Mesenchymal stem cell (in vitro differentiated cells and primary cell): ENCODE measurements around the gene CYB561D1.
A peak's percentile ranks its signal among the peaks of the same experiment; 100 is the strongest.

ENCODE experiments used
- DNase-seq: peaks from one replicate; pipeline ENCODE4 v3.0.0-alpha.2; 2013
- H2AFZ ChIP-seq: one replicate; pipeline ENCODE4 v1.6.1; 2013; ENCODE audit warnings: low read depth, mild to moderate bottlenecking, control low read depth, inconsistent platforms, low read length, moderate library complexity
- H2AK5ac ChIP-seq: 2 replicates; pipeline ENCODE4 v1.6.1; 2013; ENCODE audit warnings: low read length, moderate library complexity, mild to moderate bottlenecking, inconsistent platforms; ENCODE audit not compliant: severe bottlenecking
- H2BK120ac ChIP-seq: one replicate; pipeline ENCODE4 v1.6.1; 2013; ENCODE audit warnings: low read depth, mild to moderate bottlenecking, inconsistent platforms, low read length, moderate library complexity
- H2BK12ac ChIP-seq, 2 experiments: one replicate each; pipeline ENCODE4 v1.6.1; 2013; ENCODE audit warnings: inconsistent platforms in 2 of 2, low read length in 2 of 2, mild to moderate bottlenecking in 2 of 2, moderate library complexity in 2 of 2, control low read depth in 1 of 2
- H2BK15ac ChIP-seq: one replicate; pipeline ENCODE4 v1.6.1; 2013; ENCODE audit warnings: mild to moderate bottlenecking, low read depth, inconsistent platforms; ENCODE audit not compliant: poor library complexity, severe bottlenecking
- H2BK5ac ChIP-seq: 2 replicates; pipeline ENCODE4 v1.6.1; 2013; ENCODE audit warnings: low read depth, mild to moderate bottlenecking, low read length, control low read depth, inconsistent platforms; ENCODE audit not compliant: poor library complexity, severe bottlenecking
- H3K14ac ChIP-seq, 2 experiments: one replicate each; pipeline ENCODE4 v1.6.1; 2013; ENCODE audit warnings: inconsistent platforms in 2 of 2, low read length in 2 of 2, control low read depth in 1 of 2, mild to moderate bottlenecking in 1 of 2, moderate library complexity in 1 of 2
- H3K18ac ChIP-seq, 2 experiments: one replicate each; pipeline ENCODE4 v1.6.1; 2013; ENCODE audit warnings: inconsistent platforms in 2 of 2, low read length in 2 of 2, control low read depth in 1 of 2, low read depth in 1 of 2, mild to moderate bottlenecking in 1 of 2
- H3K23ac ChIP-seq, 2 experiments: one replicate each; pipeline ENCODE4 v1.6.1; 2013; ENCODE audit warnings: inconsistent platforms in 2 of 2, low read length in 2 of 2, mild to moderate bottlenecking in 2 of 2, moderate library complexity in 2 of 2, control low read depth in 1 of 2
- H3K27ac ChIP-seq: 2 replicates; pipeline ENCODE4 v1.5.1; 2013; ENCODE audit warnings: mild to moderate bottlenecking, moderate library complexity, low read length, control low read depth, inconsistent platforms; ENCODE audit not compliant: poor library complexity, severe bottlenecking
- H3K27me3 ChIP-seq, 2 experiments: 2 replicates each; pipeline versions ENCODE4 v1.6.1 to v1.7.0; 2013; ENCODE audit warnings: low read length in 2 of 2, mild to moderate bottlenecking in 2 of 2, moderate library complexity in 2 of 2, control low read depth in 1 of 2, inconsistent platforms in 1 of 2; ENCODE audit not compliant: control insufficient read depth in 1 of 2, insufficient read depth in 1 of 2
- H3K36me3 ChIP-seq, 2 experiments: 2 replicates each; pipeline versions ENCODE4 v1.6.1 to v1.7.0; 2013; ENCODE audit warnings: low read length in 2 of 2, control low read depth in 1 of 2, inconsistent platforms in 1 of 2, low read depth in 1 of 2, mild to moderate bottlenecking in 1 of 2; ENCODE audit not compliant: insufficient read depth in 2 of 2, control insufficient read depth in 1 of 2
- H3K4ac ChIP-seq, 2 experiments: one replicate each; pipeline ENCODE4 v1.6.1; 2013; ENCODE audit warnings: inconsistent platforms in 2 of 2, low read length in 2 of 2, mild to moderate bottlenecking in 2 of 2, moderate library complexity in 2 of 2, control low read depth in 1 of 2, low read depth in 1 of 2
- H3K4me1 ChIP-seq: 2 replicates; pipeline ENCODE4 v1.6.1; 2013; ENCODE audit warnings: low read depth, low read length, control low read depth; ENCODE audit not compliant: control insufficient read depth, insufficient read depth
- H3K4me2 ChIP-seq: 2 replicates; pipeline ENCODE4 v1.6.1; 2013; ENCODE audit warnings: low read length, mild to moderate bottlenecking, inconsistent platforms; ENCODE audit not compliant: poor library complexity, severe bottlenecking
- H3K4me3 ChIP-seq, 2 experiments: 2 replicates each; pipeline versions ENCODE4 v1.5.1 to v1.7.0; 2013; ENCODE audit warnings: low read length in 2 of 2, mild to moderate bottlenecking in 2 of 2, control low read depth in 1 of 2, low read depth in 1 of 2; ENCODE audit not compliant: insufficient read depth in 1 of 2
- H3K79me1 ChIP-seq: replicated peaks from 2 replicates; pipeline ENCODE4 v1.6.1; 2013; ENCODE audit warnings: mild to moderate bottlenecking, control low read depth, low read length, inconsistent platforms; ENCODE audit not compliant: poor library complexity, severe bottlenecking
- H3K9ac ChIP-seq: 2 replicates; pipeline ENCODE4 v1.7.0; 2013; ENCODE audit warnings: mild to moderate bottlenecking, low read length, moderate library complexity
- H3K9me3 ChIP-seq: 2 replicates; pipeline ENCODE4 v1.7.0; 2013; ENCODE audit warnings: mild to moderate bottlenecking, low read length; ENCODE audit not compliant: control insufficient read depth
- H4K8ac ChIP-seq: one replicate; pipeline ENCODE4 v1.6.1; 2013; ENCODE audit warnings: inconsistent platforms, mild to moderate bottlenecking, low read length, moderate library complexity
- H4K91ac ChIP-seq: one replicate; pipeline ENCODE4 v1.6.1; 2013; ENCODE audit warnings: mild to moderate bottlenecking, low read length, inconsistent platforms
- WGBS: methylation state at CpG from one replicate; pipeline ENCODE4 v1.1.7; 2013; ENCODE audit warnings: mixed read lengths; 5-methylcytosine and 5-hydroxymethylcytosine counted together

CYB561D1 gene

GRCh38 chr1:109543283-109543987 lies 49.5 kb downstream of the CYB561D1 start:
- no peak overlapping the region for H2AFZ ChIP-seq
- H3K36me3 ChIP-seq: no peaks in the 10 kb centered on the region
- H3K18ac ChIP-seq: no peak overlapping the region
- peaks cover 2% of the 10 kb centered on the region for H3K4me1 ChIP-seq
- DNase-seq: no peak
- H3K4me2 ChIP-seq: no peak overlapping the region
- H3K79me1 ChIP-seq: peaks cover 1% of the 10 kb centered on the region
- no peak overlapping the region for H3K4me3 ChIP-seq
- H2BK5ac ChIP-seq: no peak overlapping the region
- no peaks in the 10 kb centered on the region for H3K9me3 ChIP-seq
- 84% methylated on average over 24 of the region's 24 CpGs for WGBS
- H2BK12ac ChIP-seq: no peak overlapping the region
- H3K23ac ChIP-seq: no peak overlapping the region
- no peak overlapping the region for H3K4ac ChIP-seq
- H4K8ac ChIP-seq: no peak overlapping the region
- H3K9ac ChIP-seq: no peak overlapping the region
- no peak overlapping the region for H2BK15ac ChIP-seq
- peaks cover 31 to 43% of the 10 kb centered on the region in 2 experiments for H3K27me3 ChIP-seq
- no peak overlapping the region for H4K91ac ChIP-seq
- H3K14ac ChIP-seq: no peak overlapping the region
- H2AK5ac ChIP-seq: no peak overlapping the region
- no peak overlapping the region for H3K27ac ChIP-seq
- H2BK120ac ChIP-seq: no peak overlapping the region

- no peak overlapping the region for H2BK5ac ChIP-seq
- no peak overlapping the region for H2AFZ ChIP-seq
- no peak overlapping the region for H4K8ac ChIP-seq
- H3K4me1 ChIP-seq: peaks cover 2% of the 10 kb centered on the region
- H3K27ac ChIP-seq: no peak overlapping the region
- H4K91ac ChIP-seq: no peak overlapping the region
- no peak overlapping the region for H2BK12ac ChIP-seq
- no peaks in the 10 kb centered on the region for H3K9me3 ChIP-seq
- no peak overlapping the region for H3K23ac ChIP-seq
- H3K14ac ChIP-seq: no peak overlapping the region
- H2BK120ac ChIP-seq: no peak overlapping the region
- peak overlapping the region; percentile 9 for H3K9ac ChIP-seq
- no peak overlapping the region for H2BK15ac ChIP-seq
- H3K4me2 ChIP-seq: no peak overlapping the region
- H3K4ac ChIP-seq: no peak overlapping the region
- no peak overlapping the region for H2AK5ac ChIP-seq
- H3K36me3 ChIP-seq: no peaks in the 10 kb centered on the region
- no peak overlapping the region for H3K18ac ChIP-seq
- WGBS: 80% methylated on average over 14 of the region's 14 CpGs
- no peak for DNase-seq
- H3K79me1 ChIP-seq: peaks cover 1% of the 10 kb centered on the region
- peaks cover 26 to 37% of the 10 kb centered on the region in 2 experiments for H3K27me3 ChIP-seq
- H3K4me3 ChIP-seq: no peak overlapping the region
These were observed 50.3 kb downstream of the CYB561D1 start for GRCh38 chr1:109543988-109544735.

GRCh38 chr1:109546311-109547109 lies 52.6 kb downstream of the CYB561D1 start:
- no peaks in the 10 kb centered on the region for H3K36me3 ChIP-seq
- H3K4me1 ChIP-seq: no peaks in the 10 kb centered on the region
- H2AFZ ChIP-seq: no peak overlapping the region
- peak overlapping the region; percentile 99 for H3K9ac ChIP-seq
- peak overlapping the region; percentile 45 for H4K91ac ChIP-seq
- H3K27me3 ChIP-seq: peaks cover 8 to 17% of the 10 kb centered on the region in 2 experiments
- no peaks in the 10 kb centered on the region for H3K9me3 ChIP-seq
- H2BK15ac ChIP-seq: no peak overlapping the region
- WGBS: 71% methylated on average over 3 of the region's 5 CpGs
- peak overlapping the region; percentile 89 for H4K8ac ChIP-seq
- H3K4me3 ChIP-seq: peak overlapping the region in 1 of 2 experiments; percentile 92
- no peak overlapping the region for H3K18ac ChIP-seq
- H2BK12ac ChIP-seq: no peak overlapping the region
- H3K4ac ChIP-seq: peak overlapping the region; percentile 57 to 73
- peak overlapping the region; percentile 52 for H2BK120ac ChIP-seq
- no peak overlapping the region for H3K23ac ChIP-seq
- peak overlapping the region; percentile 69 for H2BK5ac ChIP-seq
- H3K4me2 ChIP-seq: peak overlapping the region; percentile 28
- no peak overlapping the region for H3K14ac ChIP-seq
- peak; percentile 90 for DNase-seq
- peak overlapping the region; percentile 64 for H3K27ac ChIP-seq
- peak overlapping the region; percentile 15 for H2AK5ac ChIP-seq
- peaks cover 1% of the 10 kb centered on the region for H3K79me1 ChIP-seq
